H1 (cell line): Measurements from ENCODE around the gene RPL26. TPM values are rescaled to one million over a fixed set of nuclear protein-coding genes. Genes with fewer than 3 reads are reported as not detected.
A peak's percentile ranks its signal among the peaks of the same experiment; 100 is the strongest.

Experiments used
- CBX8 ChIP-seq: fragments of 300-800, 300-1000 bp; sonication (generic); IDR thresholded peaks from 2 replicates; pipeline ENCODE4 v1.7.1; 2016; ENCODE audit warnings: low read depth, low read length, borderline replicate concordance
- CEBPB ChIP-seq: IDR thresholded peaks from 2 replicates; pipeline ENCODE4 v1.6.1; 2012; ENCODE audit warnings: low read depth, low read length
- CHD2 ChIP-seq: IDR thresholded peaks from 2 replicates; pipeline ENCODE4 v1.6.1; 2012; ENCODE audit warnings: low read length, improper control_type of control experiment
- CTBP2 ChIP-seq: IDR thresholded peaks from 2 replicates; pipeline ENCODE4 v1.7.0; 2011; ENCODE audit warnings: borderline replicate concordance, mild to moderate bottlenecking, moderate library complexity, mixed read lengths, low read length; ENCODE audit not compliant: insufficient read depth, insufficient read length
- CTCF ChIP-seq, 3 experiments: IDR thresholded peaks; 1 replicate in 2 of 3; 2 replicates in 1 of 3; pipeline versions ENCODE4 v1.5.1 to v1.6.1; 2011; ENCODE audit warnings: low read length in 3 of 3, mild to moderate bottlenecking in 3 of 3, inconsistent platforms in 2 of 3, low read depth in 1 of 3, moderate library complexity in 1 of 3; ENCODE audit not compliant: insufficient read depth in 1 of 3; ENCODE audit errors: control extremely low read depth in 1 of 3
- E2F6 ChIP-seq: IDR thresholded peaks from 2 replicates; pipeline ENCODE4 v1.6.1; 2012; ENCODE audit warnings: inconsistent platforms
- GABPA ChIP-seq: IDR thresholded peaks from 2 replicates; pipeline ENCODE4 v1.6.1; 2011; ENCODE audit warnings: mild to moderate bottlenecking, low read length, moderate library complexity, borderline replicate concordance; ENCODE audit not compliant: insufficient read depth
- HDAC6 ChIP-seq: IDR thresholded peaks from one replicate; pipeline ENCODE4 v1.7.1; 2012; ENCODE audit warnings: low read depth, mild to moderate bottlenecking, inconsistent platforms, low read length, moderate library complexity
- KDM4A ChIP-seq: IDR thresholded peaks from one replicate; pipeline ENCODE4 v1.7.1; 2012; ENCODE audit warnings: low read depth, mild to moderate bottlenecking, moderate library complexity, low read length, inconsistent platforms; ENCODE audit not compliant: severe bottlenecking
- PHF8 ChIP-seq: fragments of 200-600 bp; sonication (generic); conservative IDR thresholded peaks from 2 replicates; pipeline ENCODE4 v1.7.1; 2012; ENCODE audit warnings: low read depth, mild to moderate bottlenecking, inconsistent platforms, low read length, moderate library complexity
- POLR2AphosphoS5 ChIP-seq: IDR thresholded peaks from 2 replicates; pipeline ENCODE4 v1.6.1; 2011; ENCODE audit warnings: low read depth, low read length
- TAF1 ChIP-seq: IDR thresholded peaks from 2 replicates; pipeline ENCODE4 v1.6.1; 2011; ENCODE audit warnings: mild to moderate bottlenecking, low read depth, low read length
- TEAD4 ChIP-seq: IDR thresholded peaks from 2 replicates; pipeline ENCODE4 v1.6.1; 2012; ENCODE audit warnings: low read depth, low read length, inconsistent platforms, mixed read lengths
- USF2 ChIP-seq: IDR thresholded peaks from 2 replicates; pipeline ENCODE4 v1.6.1; 2011; ENCODE audit warnings: low read length, improper control_type of control experiment
- YY1 ChIP-seq: IDR thresholded peaks from 2 replicates; pipeline ENCODE4 v1.6.1; 2011; ENCODE audit warnings: low read depth, mild to moderate bottlenecking, low read length
- polyA plus RNA-seq, 7 experiments: library from polyadenylated mRNA; depleted of rRNA in 3 of 7; stranded (reverse) in 5 of 7; unstranded in 2 of 7; fragments of >200 nt in 5 of 7; fragments of 200-250 nt in 2 of 7; gene quantifications; 1 replicate in 5 of 7; 2 replicates in 1 of 7; 4 replicates in 1 of 7; pipeline versions ENCODE4 v1.2.1 to v1.2.3, GENCODE V29; 2011 to 2013; ENCODE audit warnings: missing spikeins in 2 of 7, mixed read lengths in 2 of 7
- total RNA-seq: library from RNA; stranded (reverse); fragmentation: NEBNext Ultra II Directional; extraction: Animal tissue kit (Norgen Biotek cat#: 25700); gene quantifications from 2 replicates; pipeline ENCODE4 v1.2.1, GENCODE V29; 2021

RPL26 gene
- total and polyA plus RNA-seq, 2 of the 8 experiments (the other 6 are each of a cell fraction or from before 2014, with no cell fraction given) = 1,963 to 2,554 TPM

GRCh38 chr17:8383143-8383822 is at the start of gene RPL26 (continued):
- TF ChIP-seq TEAD4 = no peak; the same call in 1 of the 2 replicates
- peak; percentile 93 for TF ChIP-seq CEBPB
- TF ChIP-seq CTCF (IDR thresholded peaks at IDR 0.05; ENCODE audit: control extremely low read depth in 1 of 3, insufficient read depth in 1 of 3, low read depth in 1 of 3, low read length in 3 of 3) = peak; percentile 75 to 84 (median 83)
- peak; percentile 99 for TF ChIP-seq TAF1
- peak; percentile 70; the same call in 1 of the 2 replicates for TF ChIP-seq GABPA
- peak; percentile 97 for TF ChIP-seq CHD2
- TF ChIP-seq CTBP2 = no peak
- peak; percentile 92 for TF ChIP-seq YY1
- no peak for TF ChIP-seq HDAC6
- TF ChIP-seq CBX8 = no peak
- no peak for TF ChIP-seq USF2
- TF ChIP-seq E2F6 = 0 out of 2 replicates have a peak, but pooled peaks have one; percentile 9
- TF ChIP-seq POLR2AphosphoS5 = peak; percentile 100
- peak; percentile 55 for TF ChIP-seq KDM4A
- TF ChIP-seq PHF8 = peak; percentile 59; the same call in 1 of the 2 replicates
